H1 (cell line): ENCODE results near the gene LRRC15. TPM values are rescaled to one million over a fixed set of nuclear protein-coding genes. Genes with fewer than 3 reads are reported as not detected.

Experiments
- ATF3 ChIP-seq: IDR thresholded peaks from 2 replicates; pipeline ENCODE4 v1.6.1; 2011; ENCODE audit warnings: low read depth, mild to moderate bottlenecking, low read length; ENCODE audit not compliant: insufficient read depth
- GABPA ChIP-seq: IDR thresholded peaks from 2 replicates; pipeline ENCODE4 v1.6.1; 2011; ENCODE audit warnings: mild to moderate bottlenecking, low read length, moderate library complexity, borderline replicate concordance; ENCODE audit not compliant: insufficient read depth
- NRF1 ChIP-seq: IDR thresholded peaks from 2 replicates; pipeline ENCODE4 v1.6.1; 2011; ENCODE audit warnings: mild to moderate bottlenecking, low read depth, low read length, improper control_type of control experiment
- RFX5 ChIP-seq: IDR thresholded peaks from 2 replicates; pipeline ENCODE4 v1.6.1; 2011; ENCODE audit warnings: low read depth, low read length, improper control_type of control experiment, borderline replicate concordance
- SP4 ChIP-seq: IDR thresholded peaks from 2 replicates; pipeline ENCODE4 v1.6.1; 2012; ENCODE audit warnings: low read length, inconsistent platforms
- USF2 ChIP-seq: IDR thresholded peaks from 2 replicates; pipeline ENCODE4 v1.6.1; 2011; ENCODE audit warnings: low read length, improper control_type of control experiment
- polyA plus RNA-seq, 7 experiments: library from polyadenylated mRNA; depleted of rRNA in 3 of 7; stranded (reverse) in 5 of 7; unstranded in 2 of 7; fragments of >200 nt in 5 of 7; fragments of 200-250 nt in 2 of 7; gene quantifications; 1 replicate in 5 of 7; 2 replicates in 1 of 7; 4 replicates in 1 of 7; pipeline versions ENCODE4 v1.2.1 to v1.2.3, GENCODE V29; 2011 to 2013; ENCODE audit warnings: missing spikeins in 2 of 7, mixed read lengths in 2 of 7
- total RNA-seq: library from RNA; stranded (reverse); fragmentation: NEBNext Ultra II Directional; extraction: Animal tissue kit (Norgen Biotek cat#: 25700); gene quantifications from 2 replicates; pipeline ENCODE4 v1.2.1, GENCODE V29; 2021
- TF ChIP-seq, protein P1 (sequence below): IDR thresholded peaks from 2 replicates; pipeline ENCODE4 v1.6.1; 2012; ENCODE audit warnings: inconsistent platforms

LRRC15 gene
- total and polyA plus RNA-seq, 2 of the 8 experiments (the other 6 are each of a cell fraction or from before 2014, with no cell fraction given): 0.15 to 0.37 TPM

DNA sequence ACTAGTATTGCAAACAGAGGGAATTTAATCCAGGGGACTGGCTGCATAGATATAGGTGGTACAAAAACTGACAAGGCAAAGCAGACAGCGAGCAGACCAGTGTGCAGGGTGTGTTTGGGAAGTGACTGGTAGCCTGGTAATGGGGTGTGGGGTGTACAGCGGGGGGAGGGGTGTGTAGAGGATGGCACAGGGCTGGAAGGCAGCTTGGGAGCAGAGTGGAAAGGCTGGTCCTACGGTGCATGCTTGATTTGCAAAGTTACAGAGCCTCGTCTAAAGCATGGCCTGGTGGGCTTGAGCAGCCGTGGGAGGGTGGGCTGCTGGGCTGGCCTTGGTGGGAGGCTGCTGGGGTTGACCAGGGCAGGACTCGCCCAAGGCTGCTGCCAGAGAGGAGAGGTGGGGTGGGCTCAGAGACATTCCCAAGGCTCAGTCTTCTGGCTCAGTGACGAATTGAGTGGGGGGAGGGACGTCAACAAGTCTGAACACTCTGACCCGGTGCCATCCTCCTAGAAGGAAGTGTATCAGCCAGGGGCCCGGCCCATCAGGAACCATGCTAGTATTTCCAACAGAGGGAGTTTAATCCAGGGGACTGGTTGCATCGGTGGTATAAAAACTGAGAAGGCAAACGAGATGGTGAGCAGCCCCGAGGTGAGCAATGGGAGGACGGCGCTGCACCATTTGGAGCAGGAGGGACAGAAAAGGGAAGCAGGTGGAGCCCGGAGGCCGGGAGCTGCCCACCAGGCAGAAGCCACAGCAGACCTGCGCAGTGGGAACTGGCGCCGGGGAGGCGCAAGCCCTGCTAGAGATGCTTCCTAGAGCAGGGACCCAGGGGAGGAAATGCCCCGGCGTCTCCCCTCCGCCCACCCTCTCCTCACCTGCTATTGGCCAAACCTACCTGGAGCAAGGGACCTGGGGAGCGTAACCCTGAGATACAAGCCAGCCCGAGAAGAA is 47.6 kb downstream of the LRRC15 start (continued):
- TF ChIP-seq ATF3 (no peak), SP4 (no peak), NRF1 (no peak), GABPA (no peak), RFX5 (no peak), USF2 (no peak)
- TF ChIP-seq, protein P1, sequence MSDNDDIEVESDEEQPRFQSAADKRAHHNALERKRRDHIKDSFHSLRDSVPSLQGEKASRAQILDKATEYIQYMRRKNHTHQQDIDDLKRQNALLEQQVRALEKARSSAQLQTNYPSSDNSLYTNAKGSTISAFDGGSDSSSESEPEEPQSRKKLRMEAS: no peak
